Kidney capillary endothelial cell (primary cell): ENCODE results near the gene LIX1L.

Source experiments
- DNase-seq: peaks from one replicate; pipeline ENCODE4 v3.0.0-alpha.2; 2018; ENCODE audit warnings: low spot score

LIX1L gene

DNA sequence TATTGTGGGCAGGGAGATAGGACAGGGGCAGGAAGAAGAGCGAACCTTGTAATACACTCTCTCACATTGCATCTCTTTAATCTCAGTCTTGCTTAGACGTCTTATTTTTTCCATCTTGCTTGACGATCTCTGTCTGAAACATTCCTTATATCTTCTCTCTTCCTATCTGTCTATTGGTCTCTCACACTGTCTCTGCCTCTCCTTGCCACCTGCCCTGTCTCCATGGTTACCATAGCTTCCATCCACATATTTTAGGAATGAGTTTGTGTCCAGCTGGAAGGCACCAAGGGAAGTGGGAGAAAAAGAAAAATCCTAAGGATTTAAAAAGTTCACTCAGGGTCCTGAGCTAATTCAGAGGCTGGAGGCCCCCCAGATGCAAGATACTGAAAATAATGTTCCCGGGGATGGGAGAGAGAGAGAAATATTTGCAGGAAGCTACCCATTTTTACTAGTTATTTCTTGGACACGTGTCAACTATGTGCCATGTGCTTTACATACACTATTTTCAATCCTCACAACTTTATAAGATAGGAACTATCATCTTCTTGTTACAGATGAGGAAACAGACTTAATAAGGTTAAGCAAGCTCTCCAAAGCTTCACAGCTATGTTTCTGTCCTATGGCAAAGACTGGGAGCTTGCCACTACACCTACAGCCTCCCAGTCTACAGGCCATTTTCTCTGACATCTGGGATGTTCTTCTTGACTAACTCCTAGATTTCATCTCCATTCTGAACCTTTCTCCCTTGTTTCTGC, 5.6 kb upstream of the LIX1L start:
- no peak for DNase-seq

- no peak for DNase-seq
Measured at GRCh38 chr1:145962157-145963102, 4.6 kb upstream of the LIX1L start.

DNA sequence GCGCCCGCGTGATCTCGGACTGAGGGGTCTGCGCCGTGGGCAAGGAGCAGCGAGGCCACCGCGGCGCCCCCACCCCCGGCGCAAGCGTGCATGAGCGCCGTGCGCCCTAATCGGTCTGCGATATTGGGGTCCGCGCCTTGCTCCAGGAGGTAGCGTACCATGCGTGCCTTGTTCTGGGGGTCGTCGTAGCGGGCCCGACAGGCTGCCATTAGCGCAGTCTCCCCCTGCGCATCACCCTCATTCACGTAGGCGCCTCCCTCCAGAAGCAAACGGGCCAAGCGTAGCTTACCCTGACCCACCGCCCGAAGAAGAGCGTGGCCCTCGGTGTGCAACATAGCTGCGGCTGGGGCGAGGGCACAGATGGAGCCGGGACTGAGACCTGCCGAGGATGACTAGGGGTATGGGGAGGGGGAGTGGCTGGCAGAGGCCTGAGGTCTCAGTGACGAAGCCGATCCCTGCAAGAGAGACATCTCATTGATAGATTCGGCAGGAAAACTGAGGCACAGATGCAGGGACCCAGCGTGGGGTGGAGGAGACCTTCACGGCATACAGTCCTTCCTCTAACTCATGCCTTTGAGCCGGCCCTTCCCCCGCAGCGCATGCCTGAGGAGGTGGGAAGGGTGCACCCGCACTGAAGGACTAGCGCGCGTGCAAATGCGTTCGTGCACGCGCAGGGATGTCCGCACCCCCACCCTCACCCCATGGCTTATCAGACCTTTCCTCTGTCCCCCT, 3.8 kb upstream of the LIX1L start:
- no peak for DNase-seq

- no peak for DNase-seq
Measured at GRCh38 chr1:145961109-145961424, 3.2 kb upstream of the LIX1L start.

DNA sequence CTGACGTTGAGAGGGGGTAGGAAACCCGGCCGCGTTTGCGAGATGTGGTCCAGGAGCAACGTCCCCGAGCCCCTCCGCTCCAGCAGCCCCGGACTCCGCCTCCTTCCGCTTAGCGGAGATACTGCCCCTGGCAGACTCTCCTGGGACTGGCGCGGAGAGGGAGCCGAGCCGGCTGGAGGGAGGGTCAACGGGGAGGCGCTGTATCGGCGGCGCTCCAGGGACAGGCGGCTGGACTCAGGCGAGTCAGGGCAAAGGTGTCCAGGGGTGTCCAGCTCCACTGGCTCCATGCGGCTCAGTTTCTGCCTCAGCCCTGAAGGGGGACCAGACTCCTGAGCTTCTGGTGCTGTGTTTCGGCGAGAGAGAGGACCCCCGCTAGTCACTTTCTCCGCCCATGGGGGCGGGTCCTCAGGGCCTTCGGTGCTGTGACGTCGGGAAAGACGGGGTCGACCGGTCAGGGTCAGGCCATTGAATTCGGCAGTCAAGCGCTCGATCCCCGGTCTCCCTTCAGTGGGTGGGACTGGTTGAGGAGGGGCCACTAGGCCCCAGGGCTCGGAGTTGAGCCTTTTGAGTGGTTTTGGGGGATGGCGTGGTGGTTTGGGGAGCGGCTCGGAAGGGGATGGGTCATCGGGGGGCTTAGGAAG, 2.8 kb upstream of the LIX1L start:
- no peak for DNase-seq

- no peak for DNase-seq
Measured at GRCh38 chr1:145959957-145960467, 2.2 kb upstream of the LIX1L start.

DNA sequence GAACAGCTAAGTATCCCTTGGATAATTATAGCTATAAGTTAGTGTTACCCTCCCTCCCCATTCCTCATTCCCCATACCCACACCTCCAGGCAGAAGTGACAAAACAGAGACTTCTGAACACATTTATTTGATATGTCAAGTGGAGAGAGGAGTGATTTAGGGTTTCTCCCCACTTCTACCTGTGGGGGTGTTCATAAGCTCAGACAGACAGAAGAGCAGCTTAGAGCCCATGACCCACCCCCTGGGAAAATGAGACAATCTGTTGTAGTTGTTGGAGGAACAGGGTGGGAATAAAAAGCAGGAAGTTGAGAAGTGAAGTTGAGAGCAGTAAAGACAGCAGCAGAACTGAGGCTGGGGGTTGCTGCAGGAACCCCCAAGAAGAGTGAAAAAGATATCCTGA, 1.5 kb upstream of the LIX1L start:
- DNase-seq = no peak

- DNase-seq = no peak
Measured at GRCh38 chr1:145958734-145959133, 917 bp upstream of the LIX1L start.

DNA sequence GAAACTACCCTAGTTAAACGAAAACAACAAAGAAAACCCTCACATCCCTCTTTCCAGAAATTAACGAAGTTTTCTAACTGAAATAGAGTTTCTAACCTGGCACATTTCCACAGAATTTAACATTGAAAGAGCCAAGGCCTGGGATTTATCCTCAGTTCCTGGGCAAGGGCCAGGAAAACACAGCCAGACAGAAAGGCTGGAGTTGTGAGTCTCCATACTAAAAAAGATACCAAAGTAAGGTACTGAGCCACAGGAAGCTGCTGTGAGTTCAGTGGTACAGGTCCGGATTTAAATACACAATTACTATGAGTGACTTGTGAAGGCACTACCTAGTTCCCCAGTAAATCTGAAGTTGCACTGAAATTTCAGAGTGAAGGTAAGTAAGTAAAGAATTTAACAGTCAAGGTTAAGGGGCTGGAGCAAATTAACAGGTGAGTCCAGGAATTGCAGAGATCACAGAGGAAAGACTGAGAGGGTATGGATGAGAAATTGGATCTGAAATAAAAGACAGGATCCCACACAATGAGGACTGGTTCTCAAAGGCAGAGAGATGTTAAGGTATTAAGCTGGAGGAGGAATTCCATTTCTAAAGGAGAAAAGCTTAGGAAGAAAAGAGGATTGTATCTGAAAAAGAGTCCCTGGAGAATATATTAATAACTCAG, 905 bp downstream of the LIX1L start:
- no peak for DNase-seq

DNA sequence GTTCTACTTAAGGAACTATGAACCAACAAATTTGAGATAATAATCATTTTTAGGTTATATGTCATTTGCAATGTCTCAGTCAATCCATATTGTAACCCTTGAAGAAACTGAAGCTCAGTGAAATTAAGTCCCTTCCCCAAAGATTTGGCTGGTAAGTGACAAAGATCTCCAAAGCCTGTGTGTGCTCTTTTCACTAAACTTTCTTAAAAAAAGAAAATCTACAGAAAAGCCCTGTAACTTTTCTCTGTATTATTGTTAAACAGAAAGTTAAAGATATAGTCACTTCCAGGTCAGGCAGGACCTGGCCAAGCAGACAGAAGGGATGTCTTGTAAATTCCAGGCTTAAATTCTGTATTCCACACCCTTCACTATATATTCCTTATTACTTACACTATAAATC, 1.5 kb downstream of the LIX1L start:
- DNase-seq = no peak

- no peak for DNase-seq
Measured at GRCh38 chr1:145955436-145955835, 2.4 kb downstream of the LIX1L start.

- no peak for DNase-seq
Measured at GRCh38 chr1:145953861-145954260, 4.0 kb downstream of the LIX1L start.

DNA sequence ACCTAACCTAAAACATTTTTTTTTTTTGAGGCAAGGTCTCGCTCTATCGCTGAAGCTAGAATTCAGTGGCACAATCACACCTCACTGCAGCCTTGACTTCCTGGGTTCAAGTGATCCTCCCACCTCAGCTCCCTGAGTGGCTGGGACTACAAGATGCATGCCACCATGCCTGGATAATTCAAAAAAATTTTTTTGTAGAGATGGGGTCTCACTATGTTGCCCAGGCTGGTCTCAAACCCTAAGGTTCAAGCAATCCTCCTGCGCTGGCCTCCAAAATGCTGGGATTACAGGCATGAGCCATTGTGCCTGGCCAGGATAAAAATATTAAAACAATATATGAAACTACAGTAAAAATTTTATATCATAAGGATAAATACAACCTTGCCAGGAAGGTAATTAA, 4.9 kb downstream of the LIX1L start:
- DNase-seq = no peak

DNA sequence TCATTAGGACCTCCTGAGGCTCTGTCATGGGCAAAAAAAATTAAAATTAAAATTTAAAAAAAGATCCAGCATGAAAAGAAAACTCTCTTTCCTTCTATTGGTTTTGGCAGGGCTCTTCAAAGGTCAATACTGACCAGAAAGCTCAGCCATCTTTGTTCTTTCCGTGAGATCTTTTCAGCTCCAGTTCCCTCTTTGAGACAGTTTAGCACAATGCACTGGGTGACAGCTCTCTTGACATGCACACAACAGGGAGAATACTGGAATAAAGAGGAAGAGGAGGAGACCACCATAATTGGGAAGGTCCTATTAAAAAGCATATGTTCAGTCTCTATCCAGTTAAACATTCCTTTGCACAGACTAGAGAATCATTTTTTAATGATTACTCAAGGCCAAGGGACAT, 6.3 kb downstream of the LIX1L start:
- DNase-seq = no peak

- no peak for DNase-seq
Measured at GRCh38 chr1:145949219-145949618, 8.6 kb downstream of the LIX1L start.

DNA sequence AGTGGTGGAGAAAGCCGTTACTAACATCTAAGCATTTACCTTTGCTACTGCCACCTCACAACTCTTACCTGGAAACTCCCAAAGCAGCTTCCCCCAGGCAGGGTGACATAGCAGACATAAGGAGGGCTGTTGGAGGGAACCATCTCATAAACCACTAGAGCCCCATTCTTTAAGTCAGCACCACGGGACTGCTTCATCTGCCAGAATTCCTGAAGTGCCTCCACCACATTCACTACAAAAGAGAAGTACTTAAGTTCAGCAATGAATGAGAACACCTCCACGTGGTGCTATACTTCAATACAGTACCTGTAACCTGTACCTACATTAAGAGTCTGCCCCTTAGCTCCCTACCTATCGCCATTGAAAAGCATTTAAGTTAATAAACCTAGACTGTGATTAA, 10.3 kb downstream of the LIX1L start:
- no peak for DNase-seq

DNA sequence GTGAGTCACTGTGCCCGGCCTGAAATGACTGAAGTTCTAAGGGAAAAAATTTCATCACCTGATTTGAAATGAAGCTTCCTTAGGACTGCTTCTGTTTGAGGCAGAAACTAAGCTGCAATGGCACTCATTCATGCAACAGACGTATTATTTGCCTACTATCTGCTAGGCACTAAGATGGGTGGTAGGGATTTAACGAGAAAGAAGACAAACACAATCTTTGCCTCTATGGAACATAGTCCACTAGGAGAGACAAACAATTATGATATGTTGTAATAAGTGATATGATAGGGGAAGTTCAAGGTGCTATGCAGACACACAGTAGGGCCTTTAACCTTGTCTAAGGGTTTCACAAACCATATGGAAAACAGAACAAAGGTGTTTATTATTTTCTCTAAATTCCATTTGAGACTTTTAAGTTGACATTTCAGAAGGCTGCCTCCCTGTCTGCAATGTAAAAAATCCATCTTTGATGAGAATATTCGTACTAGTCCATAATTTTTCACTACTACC, 11.3 kb downstream of the LIX1L start:
- DNase-seq = no peak

GRCh38 chr1:145944532-145944931, 13.3 kb downstream of the LIX1L start:
- DNase-seq = no peak

DNA sequence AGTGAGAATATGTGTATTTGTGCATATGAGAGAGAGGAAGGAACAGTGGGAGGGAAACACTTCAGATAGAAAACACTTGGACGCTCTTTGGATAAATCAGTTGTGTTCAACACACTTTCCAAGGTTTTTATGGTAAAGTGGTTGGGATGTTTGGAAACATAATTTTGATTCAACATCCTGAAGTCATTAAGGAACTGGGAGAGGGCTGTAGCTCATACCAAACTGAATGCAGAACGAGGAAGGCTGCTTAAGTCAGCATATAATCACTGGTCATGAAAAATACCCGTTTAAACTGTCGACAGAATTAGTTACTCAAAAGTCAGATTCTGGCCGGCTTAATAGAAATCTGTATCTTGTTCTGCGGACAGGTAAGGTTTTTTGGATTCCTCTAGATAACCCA, 14.9 kb downstream of the LIX1L start:
- no peak for DNase-seq

DNA sequence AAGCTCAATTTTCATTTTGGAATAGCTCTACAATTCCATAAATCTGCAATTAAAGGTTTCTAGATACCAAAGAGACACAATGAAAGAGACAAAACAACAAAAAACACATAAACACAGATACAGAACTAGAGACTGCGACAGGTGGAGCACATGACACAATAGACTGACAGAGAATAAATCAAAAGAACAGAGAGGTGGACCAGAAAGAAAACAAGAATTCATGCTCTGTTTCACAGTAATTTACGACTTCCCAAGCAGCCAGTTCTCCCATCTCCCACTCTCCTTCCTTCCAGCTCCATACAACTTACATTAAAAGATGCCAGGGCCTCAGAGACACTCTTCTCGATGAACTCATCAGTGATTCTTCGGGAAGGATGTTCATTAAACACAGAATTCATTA, 15.4 kb downstream of the LIX1L start:
- DNase-seq = no peak

- no peak for DNase-seq
Measured at GRCh38 chr1:145937436-145937835, 20.4 kb downstream of the LIX1L start.
